ENCODE measurements around the gene CDC27. TPM values are rescaled to one million over a fixed set of nuclear protein-coding genes. Genes with fewer than 3 reads are reported as not detected.
"Not testable (repeated sequence)": the region's sequence is repeated elsewhere in the genome, so short reads cannot be mapped to it uniquely, and the experiment has no call there.

CDC27 gene
- total and polyA plus RNA-seq, 2 donors (not counting 3 experiments of a cell fraction or from before 2014, with no cell fraction given): 76.1 to 172 TPM

GRCh38 chr17:47224966-47225365 is 35.9 kb upstream of the CDC27 start:
- Histone ChIP-seq H3K27me3 (ENCODE audit: control insufficient read depth in 2 of 2, insufficient read depth in 2 of 2, low read length in 2 of 2) (no peaks in the 10 kb centered on the region), H3K27ac (ENCODE audit: insufficient read depth, low read depth, low read length) (peak overlapping the region; percentile 97), H3K4me2 (ENCODE audit: insufficient read depth, low read length) (peak overlapping the region; percentile 68), H3K4me1 (ENCODE audit: control insufficient read depth, extremely low read depth, insufficient read depth, low read length) (peaks cover 46% of the 10 kb centered on the region), H4K20me1 (replicated peaks; ENCODE audit: control insufficient read depth, extremely low read depth, insufficient read depth, low read length) (no peaks in the 10 kb centered on the region), H3K4me3 (replicated peaks in 1 of 3; ENCODE audit: insufficient read depth in 1 of 3, low read depth in 1 of 3, low read length in 3 of 3) (no peak overlapping the region), H2AFZ (ENCODE audit: low read depth, low read length) (peak overlapping the region; percentile 1), H3K9me1 (replicated peaks; ENCODE audit: control insufficient read depth, extremely low read depth, insufficient read depth, low read length) (no peaks in the 10 kb centered on the region), H3K79me2 (ENCODE audit: control insufficient read depth, insufficient read depth, low read length) (no peaks in the 10 kb centered on the region), H3K9ac (replicated peaks; ENCODE audit: extremely low read depth, insufficient read depth, low read length) (peak overlapping the region; percentile 71), H3K9me3 (replicated peaks; ENCODE audit: control insufficient read depth, insufficient read depth, low read length) (no peaks in the 10 kb centered on the region), H3K36me3 (ENCODE audit: control insufficient read depth in 2 of 2, extremely low read depth in 1 of 2, insufficient read depth in 2 of 2, low read length in 2 of 2) (no peaks in the 10 kb centered on the region)
- TF ChIP-seq GATA2 (IDR thresholded peaks at IDR 0.05; ENCODE audit: insufficient read depth, insufficient read length, low read depth, low read length) (no peak), MAX (IDR thresholded peaks at IDR 0.05; ENCODE audit: insufficient read depth, insufficient read length) (no peak), CTCF (IDR thresholded peaks at IDR 0.05; ENCODE audit: extremely low read depth in 1 of 2, insufficient read depth in 1 of 2, low read depth in 1 of 2, low read length in 2 of 2) (no peak), MYC (IDR thresholded peaks at IDR 0.05; ENCODE audit: low read depth, low read length) (no peak), POLR2AphosphoS5 (IDR thresholded peaks at IDR 0.05; ENCODE audit: insufficient read depth, low read depth, low read length) (no peak), FOS (IDR thresholded peaks at IDR 0.05; ENCODE audit: borderline replicate concordance, insufficient read depth, low read length) (no peak), POLR2A (IDR thresholded peaks at IDR 0.05; ENCODE audit: low read depth, low read length) (no peak), JUN (IDR thresholded peaks at IDR 0.05; ENCODE audit: borderline replicate concordance, insufficient read depth, insufficient read length, low read depth) (no peak), EZH2 (IDR thresholded peaks at IDR 0.05; ENCODE audit: borderline replicate concordance, low read depth, low read length, severe bottlenecking) (no peak)
- intact Hi-C loops (cut with micrococcal nuclease): loop anchor here (1.0 kb wide), 2 partner anchors 15 to 36 kb away; partner anchors contain the start of gene CDC27
- CTCF ChIA-PET: interaction anchor here (0.7 to 2.1 kb wide), 5 partner anchors 15 to 92 kb away, joined by 3 to 26 read pairs (median 3); no protein-coding TSS in a partner anchor
- DNase-seq (ENCODE audit: low read depth, low spot score) (no peak), FAIRE-seq (no peak)
- BruUV-seq (replicated peaks): TSS peak; percentile 99
- POLR2A ChIA-PET: interaction anchor here (0.5 to 1.5 kb wide), 5 partner anchors 36 to 382 kb away, joined by 5 to 10 read pairs (median 6); partner anchors contain the start of gene CDC27
- dilution Hi-C loops (cut with MboI; ENCODE audit: extremely low pct_ligation_motif_present, low sequenced_read_pairs): no loop called here

GRCh38 chr17:47224077-47224476 is 35.0 kb upstream of the CDC27 start:
- dilution Hi-C loops (cut with MboI; ENCODE audit: extremely low pct_ligation_motif_present, low sequenced_read_pairs); H3K4me3 ChIP-seq (replicated peaks in 1 of 3; ENCODE audit: insufficient read depth in 1 of 3, low read depth in 1 of 3, low read length in 3 of 3); H3K36me3 ChIP-seq (ENCODE audit: control insufficient read depth in 2 of 2, extremely low read depth in 1 of 2, insufficient read depth in 2 of 2, low read length in 2 of 2); DNase-seq (ENCODE audit: low read depth, low spot score); H3K9me1 ChIP-seq (replicated peaks; ENCODE audit: control insufficient read depth, extremely low read depth, insufficient read depth, low read length); H3K27me3 ChIP-seq (ENCODE audit: control insufficient read depth in 2 of 2, insufficient read depth in 2 of 2, low read length in 2 of 2); H2AFZ ChIP-seq (ENCODE audit: low read depth, low read length); FAIRE-seq; H4K20me1 ChIP-seq (replicated peaks; ENCODE audit: control insufficient read depth, extremely low read depth, insufficient read depth, low read length); intact Hi-C loops (cut with micrococcal nuclease); H3K79me2 ChIP-seq (ENCODE audit: control insufficient read depth, insufficient read depth, low read length); H3K9ac ChIP-seq (replicated peaks; ENCODE audit: extremely low read depth, insufficient read depth, low read length); BruUV-seq (replicated peaks); H3K4me2 ChIP-seq (ENCODE audit: insufficient read depth, low read length); H3K9me3 ChIP-seq (replicated peaks; ENCODE audit: control insufficient read depth, insufficient read depth, low read length); POLR2A ChIA-PET: not testable (repeated sequence)
- Histone ChIP-seq H3K4me1 (ENCODE audit: control insufficient read depth, extremely low read depth, insufficient read depth, low read length) (peaks cover 40% of the 10 kb centered on the region), H3K27ac (ENCODE audit: insufficient read depth, low read depth, low read length) (peak overlapping the region; percentile 97)
- CTCF ChIA-PET: interaction anchor here (1.3 kb wide), 1 partner anchor 35 kb away, joined by 3 read pairs; no protein-coding TSS in a partner anchor
